ENCODE results near the gene MGAT3.

GRCh38 chr22:39468487-39469325 is 11.9 kb downstream of the MGAT3 start:
- TF ChIP-seq YY1 (IDR thresholded peaks at IDR 0.05; ENCODE audit: low read depth, low read length) (no peak), POLR2A (IDR thresholded peaks at IDR 0.05; ENCODE audit: control extremely low read depth in 1 of 2, low read depth in 2 of 2, low read length in 2 of 2) (no peak), POLR2AphosphoS5 (IDR thresholded peaks at IDR 0.05; ENCODE audit: low read depth, low read length) (no peak), JUND (IDR thresholded peaks at IDR 0.05; ENCODE audit: low read length) (no peak), BRCA1 (IDR thresholded peaks at IDR 0.05; ENCODE audit: low read depth, low read length) (no peak), SIN3A (conservative IDR thresholded peaks at IDR 0.05 in 1 of 2, IDR thresholded peaks at IDR 0.05 in 1 of 2; ENCODE audit: low read depth in 1 of 2, low read length in 2 of 2) (no peak)

Measured in H1 (cell line).